ENCODE results near the gene PRSS56. TPM values are rescaled to one million over a fixed set of nuclear protein-coding genes. Genes with fewer than 3 reads are reported as not detected.

PRSS56 gene
- total RNA-seq, 4 donors from 2014 or later, result not detected

GRCh38 chr2:232573771-232574435, 53.7 kb downstream of the PRSS56 start:
- DNase-seq (ENCODE audit: low spot score in 2 of 2), result no peak
- Histone ChIP-seq H3K36me3 (peaks cover 0 to 89% (median 0%) of the 10 kb centered on the region in 3 donors), H3K4me3 (no peak overlapping the region), H3K9me3 (no peaks in the 10 kb centered on the region), H3K4me1 (peaks cover 0 to 4% (median 0%) of the 10 kb centered on the region in 4 donors), H3K27me3 (no peaks in the 10 kb centered on the region), H3K27ac (no peak overlapping the region)
- TF ChIP-seq POLR2A (IDR thresholded peaks at IDR 0.05), result no peak
- TF ChIP-seq EP300 (IDR thresholded peaks at IDR 0.05), result no peak
- no peak for TF ChIP-seq CTCF (IDR thresholded peaks at IDR 0.05)
- WGBS, 2 donors, result 84 to 91% methylated on average over 8 of the region's 8 CpGs

- Histone ChIP-seq H3K4me3 (no peak overlapping the region), H3K27me3 (no peaks in the 10 kb centered on the region), H3K36me3 (peaks cover 0 to 89% (median 0%) of the 10 kb centered on the region in 3 donors), H3K27ac (no peak overlapping the region), H3K4me1 (peaks cover 0 to 4% (median 0%) of the 10 kb centered on the region in 4 donors), H3K9me3 (no peaks in the 10 kb centered on the region)
- TF ChIP-seq POLR2A (IDR thresholded peaks at IDR 0.05), result no peak
- TF ChIP-seq EP300 (IDR thresholded peaks at IDR 0.05), result no peak
- no peak for TF ChIP-seq CTCF (IDR thresholded peaks at IDR 0.05)
- WGBS, 2 donors, result 84 to 87% methylated on average over 5 of the region's 5 CpGs
- DNase-seq (ENCODE audit: low spot score in 2 of 2), result no peak
Measured at GRCh38 chr2:232574674-232575403, 54.7 kb downstream of the PRSS56 start.

Other genes with a start within 250 kb of the PRSS56 start
- gene ALPP, start 141.6 kb upstream of the PRSS56 start, total RNA-seq, result not detected
- gene ALPG, start 113.5 kb upstream of the PRSS56 start, total RNA-seq, result not detected
- not detected for gene ALPI, start 64.2 kb upstream of the PRSS56 start, total RNA-seq
- gene ECEL1, start 32.6 kb upstream of the PRSS56 start, total RNA-seq, result 1 to 10 TPM in 3 of 4 donors, not detected in 1; 1.0 to 7.3 (median 1.8) TPM
- not detected for gene CHRND, start 5.8 kb downstream of the PRSS56 start, total RNA-seq
- not detected for gene CHRNG, start 19.3 kb downstream of the PRSS56 start, total RNA-seq
- gene TIGD1, start 30.2 kb downstream of the PRSS56 start, total RNA-seq, result 1 to 10 TPM; 2.4 to 5.3 (median 4.2) TPM
- gene EIF4E2, start 30.3 kb downstream of the PRSS56 start, total RNA-seq, result 10 to 100 TPM; 23.8 to 38.5 (median 27.8) TPM
- 10 to 100 TPM; 29.1 to 48.7 (median 42.6) TPM for gene EFHD1, start 113.2 kb downstream of the PRSS56 start, total RNA-seq
- gene GIGYF2, start 176.9 kb downstream of the PRSS56 start, total RNA-seq, result 100 to 1,000 TPM in 2 of 4 donors, 10 to 100 TPM in 2; 66.0 to 106 (median 86.4) TPM